Nephron (organoid): ENCODE results near the gene B3GNT3.

Source experiments
- H3K27ac Mint-ChIP-seq, 3 experiments: 2 replicates each; pipeline ENCODE4 v1.8.0; 2020; ENCODE audit warnings: mixed read lengths in 3 of 3, mild to moderate bottlenecking in 2 of 3, moderate library complexity in 1 of 3
- H3K27me3 Mint-ChIP-seq: 2 replicates; pipeline ENCODE4 v1.8.0; 2021; ENCODE audit warnings: low read depth, mild to moderate bottlenecking, moderate library complexity, mixed read lengths
- H3K36me3 Mint-ChIP-seq: 2 replicates; pipeline ENCODE4 v1.8.0; 2020; ENCODE audit warnings: low read depth, mixed read lengths
- H3K4me1 Mint-ChIP-seq: 2 replicates; pipeline ENCODE4 v1.8.0; 2020; ENCODE audit warnings: mixed read lengths
- H3K4me3 Mint-ChIP-seq, 3 experiments: 2 replicates each; pipeline ENCODE4 v1.8.0; 2020; ENCODE audit warnings: mild to moderate bottlenecking in 3 of 3, mixed read lengths in 3 of 3, moderate library complexity in 2 of 3
- H3K9me3 Mint-ChIP-seq: 2 replicates; pipeline ENCODE4 v1.8.0; 2020; ENCODE audit warnings: mixed read lengths
- TF ChIP-seq, protein P1 (sequence below), 3 experiments: fragments of 200-600 bp; sonication (generic); IDR thresholded peaks; one replicate each; pipeline ENCODE4 v1.5.0; 2021; ENCODE audit warnings: antibody characterized with exemption in 3 of 3; ENCODE audit not compliant: unreplicated experiment in 3 of 3

Gene B3GNT3

DNA sequence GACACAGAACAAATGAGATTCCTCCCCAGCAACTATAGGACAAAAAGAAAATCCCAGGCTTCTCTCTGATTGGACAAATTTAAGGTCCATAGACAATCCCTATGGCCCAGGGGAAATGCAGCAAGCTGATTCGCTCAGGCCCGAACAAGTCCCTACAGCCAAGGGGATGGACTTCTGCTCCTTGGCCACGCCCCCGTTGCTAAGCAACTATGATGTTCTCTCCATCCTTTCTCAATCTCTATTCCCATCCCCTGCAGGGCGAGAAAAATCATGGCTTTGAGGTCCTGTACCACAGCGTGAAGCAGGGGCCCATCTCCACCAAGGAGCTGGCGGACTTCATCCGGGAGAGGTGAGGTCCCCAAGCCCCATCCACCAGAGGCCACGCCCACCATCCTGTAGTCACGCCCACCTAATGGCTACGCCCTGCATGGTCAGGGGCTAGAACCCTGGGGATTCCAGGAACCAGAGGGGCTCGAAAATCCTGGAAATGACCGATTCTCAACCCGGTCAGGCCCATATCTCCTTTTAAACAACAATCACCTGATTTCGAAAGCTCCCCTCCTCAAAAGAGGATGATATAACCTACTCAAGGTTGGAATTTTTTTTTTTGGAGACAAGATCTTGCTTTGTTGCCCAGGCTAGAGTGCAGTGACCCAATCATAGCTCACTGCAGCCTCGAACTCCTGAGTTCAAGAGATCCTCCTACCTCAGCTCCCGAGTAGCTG is 32.3 kb upstream of the B3GNT3 start:
- Mint-ChIP-seq H3K36me3 (no peaks in the 10 kb centered on the region), H3K27me3 (peaks cover 9% of the 10 kb centered on the region), H3K4me3 (no peak overlapping the region), H3K9me3 (no peaks in the 10 kb centered on the region), H3K4me1 (no peaks in the 10 kb centered on the region), H3K27ac (peak overlapping the region in 1 of 3 experiments; percentile 4)
- TF ChIP-seq, protein P1, sequence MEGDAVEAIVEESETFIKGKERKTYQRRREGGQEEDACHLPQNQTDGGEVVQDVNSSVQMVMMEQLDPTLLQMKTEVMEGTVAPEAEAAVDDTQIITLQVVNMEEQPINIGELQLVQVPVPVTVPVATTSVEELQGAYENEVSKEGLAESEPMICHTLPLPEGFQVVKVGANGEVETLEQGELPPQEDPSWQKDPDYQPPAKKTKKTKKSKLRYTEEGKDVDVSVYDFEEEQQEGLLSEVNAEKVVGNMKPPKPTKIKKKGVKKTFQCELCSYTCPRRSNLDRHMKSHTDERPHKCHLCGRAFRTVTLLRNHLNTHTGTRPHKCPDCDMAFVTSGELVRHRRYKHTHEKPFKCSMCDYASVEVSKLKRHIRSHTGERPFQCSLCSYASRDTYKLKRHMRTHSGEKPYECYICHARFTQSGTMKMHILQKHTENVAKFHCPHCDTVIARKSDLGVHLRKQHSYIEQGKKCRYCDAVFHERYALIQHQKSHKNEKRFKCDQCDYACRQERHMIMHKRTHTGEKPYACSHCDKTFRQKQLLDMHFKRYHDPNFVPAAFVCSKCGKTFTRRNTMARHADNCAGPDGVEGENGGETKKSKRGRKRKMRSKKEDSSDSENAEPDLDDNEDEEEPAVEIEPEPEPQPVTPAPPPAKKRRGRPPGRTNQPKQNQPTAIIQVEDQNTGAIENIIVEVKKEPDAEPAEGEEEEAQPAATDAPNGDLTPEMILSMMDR (IDR thresholded peaks at IDR 0.05; ENCODE audit: unreplicated experiment in 3 of 3) = no peak

DNA sequence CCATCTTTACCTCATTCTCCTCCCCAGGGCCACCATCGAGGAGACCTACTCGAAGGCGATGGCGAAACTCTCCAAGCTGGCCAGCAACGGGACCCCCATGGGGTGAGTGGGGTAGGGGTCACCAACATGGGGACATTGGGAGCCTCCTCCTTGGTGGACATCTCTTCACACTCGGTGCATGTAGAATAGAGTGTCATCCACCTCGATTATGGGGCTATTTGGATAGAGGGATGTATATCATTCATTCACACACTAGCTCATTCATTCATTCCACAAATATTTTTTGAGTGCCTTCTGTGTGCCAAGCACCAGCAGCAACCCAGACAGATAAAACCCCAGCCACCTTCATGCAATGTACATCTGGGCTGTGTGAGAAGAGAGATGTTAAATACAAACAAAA is 30.6 kb upstream of the B3GNT3 start:
- no peak overlapping the region for H3K27ac Mint-ChIP-seq
- no peaks in the 10 kb centered on the region for H3K36me3 Mint-ChIP-seq
- H3K9me3 Mint-ChIP-seq = no peaks in the 10 kb centered on the region
- TF ChIP-seq, protein P1 (IDR thresholded peaks at IDR 0.05; ENCODE audit: unreplicated experiment in 3 of 3) = no peak
- peaks cover 4% of the 10 kb centered on the region for H3K27me3 Mint-ChIP-seq
- no peaks in the 10 kb centered on the region for H3K4me1 Mint-ChIP-seq
- H3K4me3 Mint-ChIP-seq = no peak overlapping the region

DNA sequence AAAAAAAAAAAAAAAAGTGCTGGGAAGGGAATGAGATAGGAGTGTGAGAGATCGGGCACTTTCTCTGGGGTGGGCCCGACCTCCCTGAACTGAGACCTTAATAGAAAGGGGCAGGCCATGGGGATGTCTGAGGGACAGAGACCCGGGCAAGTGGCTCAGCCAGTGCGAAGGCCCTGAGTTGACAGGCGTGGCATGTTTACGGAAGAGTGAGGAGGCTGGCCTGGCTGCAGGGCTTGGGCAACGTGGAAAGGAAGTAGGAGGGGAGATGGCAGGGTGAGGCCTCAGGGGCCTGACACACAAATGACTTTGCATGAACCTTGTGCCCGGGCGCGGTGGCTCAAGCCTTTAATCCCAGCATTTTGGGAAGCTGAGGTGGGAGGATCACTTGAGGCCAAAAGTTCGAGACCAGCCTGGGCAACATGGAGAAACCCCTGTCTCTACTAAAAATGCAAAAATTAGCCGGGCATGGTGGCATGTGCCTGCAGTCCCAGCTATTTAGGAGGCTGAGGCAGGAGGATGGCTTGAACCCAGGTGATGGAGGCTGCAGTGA is 29.8 kb upstream of the B3GNT3 start:
- Mint-ChIP-seq H3K4me3 (no peak overlapping the region), H3K9me3 (no peaks in the 10 kb centered on the region), H3K4me1 (no peaks in the 10 kb centered on the region), H3K36me3 (no peaks in the 10 kb centered on the region), H3K27ac (no peak overlapping the region), H3K27me3 (peaks cover 4% of the 10 kb centered on the region)
- TF ChIP-seq, protein P1 (IDR thresholded peaks at IDR 0.05; ENCODE audit: unreplicated experiment in 3 of 3) = no peak

DNA sequence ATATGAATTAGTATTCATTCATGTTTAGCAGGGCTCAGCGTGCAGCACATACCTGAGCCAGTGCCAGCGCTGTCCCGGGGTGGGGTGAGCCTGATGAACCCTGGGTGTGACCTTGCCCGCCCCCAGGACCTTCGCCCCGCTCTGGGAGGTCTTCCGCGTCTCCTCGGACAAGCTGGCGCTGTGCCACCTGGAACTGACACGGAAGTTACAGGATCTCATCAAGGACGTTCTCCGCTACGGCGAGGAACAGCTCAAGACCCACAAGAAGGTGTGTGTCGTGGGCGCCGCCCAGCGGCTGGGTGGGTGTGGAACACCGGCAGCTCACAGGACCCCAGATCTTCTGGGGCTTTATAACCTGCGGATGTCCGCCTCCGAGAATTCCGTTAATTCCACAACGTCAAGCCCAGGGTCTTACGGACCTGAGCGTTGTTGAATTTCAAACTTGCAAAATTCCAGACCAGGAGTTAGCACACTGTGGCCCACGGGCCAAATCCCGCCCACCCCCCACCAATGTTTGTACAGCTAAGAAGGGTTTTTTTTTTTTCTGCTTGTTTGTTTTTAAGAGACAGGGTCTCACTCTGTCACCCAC is 28.3 kb upstream of the B3GNT3 start:
- H3K27me3 Mint-ChIP-seq = peaks cover 4% of the 10 kb centered on the region
- H3K36me3 Mint-ChIP-seq = no peaks in the 10 kb centered on the region
- TF ChIP-seq, protein P1 (IDR thresholded peaks at IDR 0.05; ENCODE audit: unreplicated experiment in 3 of 3) = peak; percentile 64 to 77 (median 74)
- peak overlapping the region in 2 of 3 experiments; percentile 31 to 47 for H3K4me3 Mint-ChIP-seq
- no peaks in the 10 kb centered on the region for H3K4me1 Mint-ChIP-seq
- no peak overlapping the region for H3K27ac Mint-ChIP-seq
- no peaks in the 10 kb centered on the region for H3K9me3 Mint-ChIP-seq

DNA sequence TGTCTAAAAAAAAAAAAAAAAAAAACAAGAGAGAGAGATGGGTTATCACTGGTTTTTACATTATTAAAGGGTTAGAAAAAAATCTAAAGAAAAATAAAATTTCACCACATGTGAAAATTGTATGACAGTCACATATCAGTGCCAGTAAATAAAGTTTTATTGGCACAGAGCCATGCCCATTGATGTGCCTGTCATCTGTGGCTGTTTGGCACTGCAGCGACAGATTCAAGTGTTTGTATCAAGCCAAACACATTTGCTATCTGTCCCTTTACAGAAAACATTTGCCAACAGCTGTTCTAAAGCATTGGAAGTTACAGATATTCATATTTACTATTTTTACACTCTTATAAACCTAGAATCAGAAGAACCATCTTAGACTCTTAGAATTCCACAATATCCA is 27.4 kb upstream of the B3GNT3 start:
- no peak overlapping the region for H3K27ac Mint-ChIP-seq
- no peaks in the 10 kb centered on the region for H3K9me3 Mint-ChIP-seq
- H3K36me3 Mint-ChIP-seq = no peaks in the 10 kb centered on the region
- peaks cover 4% of the 10 kb centered on the region for H3K27me3 Mint-ChIP-seq
- no peak overlapping the region for H3K4me3 Mint-ChIP-seq
- TF ChIP-seq, protein P1 (IDR thresholded peaks at IDR 0.05; ENCODE audit: unreplicated experiment in 3 of 3) = no peak
- H3K4me1 Mint-ChIP-seq = no peaks in the 10 kb centered on the region
